Measurements from ENCODE around the gene ZBTB5.
"Not testable (repeated sequence)": the region's sequence is repeated elsewhere in the genome, so short reads cannot be mapped to it uniquely, and the experiment has no call there.

The ZBTB5 gene

DNA sequence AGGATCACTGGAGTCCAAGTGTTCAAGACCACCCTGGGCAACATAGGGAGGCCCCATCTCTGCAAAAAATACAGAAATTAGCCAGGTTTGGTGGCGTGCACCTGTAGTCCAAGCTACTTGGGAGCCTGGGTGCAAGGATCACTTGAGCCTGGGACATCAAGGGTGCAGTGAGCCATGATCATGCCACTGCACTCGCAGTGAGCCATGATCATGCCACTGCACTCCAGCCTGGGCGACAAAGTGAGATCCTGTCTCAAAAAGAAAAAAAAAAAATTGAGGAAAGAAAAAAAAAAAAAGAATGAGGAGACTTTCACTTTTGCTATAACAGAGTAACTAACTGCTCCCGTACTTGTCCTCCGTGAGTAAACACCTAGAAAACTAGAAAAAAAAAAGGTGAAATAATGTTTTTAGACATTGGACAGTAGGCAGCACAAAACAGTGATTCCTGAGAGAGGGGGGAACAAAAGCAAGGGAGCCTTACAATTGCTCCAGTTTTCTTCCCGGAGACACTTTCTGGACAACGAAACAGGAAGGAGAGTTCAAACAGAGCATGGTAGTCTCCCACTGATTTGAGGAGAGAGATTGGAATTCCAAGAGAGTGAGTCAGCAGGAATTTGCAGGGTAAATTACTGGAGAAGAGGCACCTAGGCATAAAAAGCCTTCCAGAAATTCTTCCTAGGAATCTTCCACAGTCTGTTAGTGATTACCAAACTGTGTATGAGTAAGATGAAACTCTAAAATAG is 6.9 kb upstream of the ZBTB5 start:
- Mint-ChIP-seq H3K4me1 (ENCODE audit: low read depth) (peaks cover 13% of the 10 kb centered on the region), H3K9me3 (peaks cover 5% of the 10 kb centered on the region), H3K27me3 (peaks cover 8% of the 10 kb centered on the region), H3K4me3 (peak overlapping the region; percentile 52), H3K36me3 (ENCODE audit: low read depth) (no peaks in the 10 kb centered on the region), H3K27ac (no peak overlapping the region)
- no peak for DNase-seq

DNA sequence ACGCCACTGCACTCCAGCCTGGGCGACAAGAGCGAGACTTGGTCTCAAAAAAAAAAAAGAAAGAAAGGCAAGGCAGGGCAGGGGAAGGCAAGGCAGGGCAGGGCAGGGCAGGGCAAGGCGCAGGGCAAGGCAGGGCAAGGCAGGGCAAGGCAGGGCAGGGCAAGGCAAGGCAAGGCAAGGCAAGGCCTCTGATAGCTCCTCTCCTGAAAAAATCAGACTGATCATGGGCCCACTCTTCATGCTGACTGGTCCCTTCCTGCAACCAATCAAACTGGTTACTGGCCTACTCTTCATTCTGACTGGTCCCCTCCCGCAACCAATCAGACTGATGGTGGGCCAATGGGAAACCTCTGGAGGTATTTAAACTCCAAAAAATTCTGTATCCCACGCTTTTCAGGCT is 3.4 kb upstream of the ZBTB5 start:
- Mint-ChIP-seq H3K27ac (no peak overlapping the region), H3K9me3 (no peaks in the 10 kb centered on the region), H3K36me3 (ENCODE audit: low read depth) (peaks cover 17% of the 10 kb centered on the region), H3K4me1 (ENCODE audit: low read depth) (peaks cover 34% of the 10 kb centered on the region), H3K27me3 (no peaks in the 10 kb centered on the region), H3K4me3 (no peak overlapping the region)
- DNase-seq: no peak

DNA sequence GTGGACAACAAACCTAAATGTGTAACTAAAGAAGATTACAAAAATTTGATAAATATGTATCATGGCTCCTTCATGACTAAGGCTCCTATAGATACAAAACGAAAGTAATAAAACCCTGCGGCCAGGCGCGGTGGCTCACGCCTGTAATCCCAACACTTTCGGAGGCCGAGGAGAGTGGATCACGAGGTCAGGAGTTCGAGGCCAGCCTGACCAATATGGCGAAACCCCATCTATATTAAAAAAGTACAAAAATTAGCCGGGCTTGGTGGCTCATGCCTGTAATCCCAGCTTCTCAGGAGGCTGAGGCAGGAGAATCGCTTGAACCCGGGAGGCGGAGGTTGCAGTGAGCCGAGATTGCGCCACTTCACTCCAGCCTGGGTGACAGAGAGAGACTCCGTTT is 2.3 kb upstream of the ZBTB5 start:
- H3K9me3 Mint-ChIP-seq, DNase-seq, H3K27ac Mint-ChIP-seq, H3K27me3 Mint-ChIP-seq, H3K4me3 Mint-ChIP-seq: not testable (repeated sequence)
- Mint-ChIP-seq H3K36me3 (ENCODE audit: low read depth) (peaks cover 23% of the 10 kb centered on the region), H3K4me1 (ENCODE audit: low read depth) (peaks cover 42% of the 10 kb centered on the region)

DNA sequence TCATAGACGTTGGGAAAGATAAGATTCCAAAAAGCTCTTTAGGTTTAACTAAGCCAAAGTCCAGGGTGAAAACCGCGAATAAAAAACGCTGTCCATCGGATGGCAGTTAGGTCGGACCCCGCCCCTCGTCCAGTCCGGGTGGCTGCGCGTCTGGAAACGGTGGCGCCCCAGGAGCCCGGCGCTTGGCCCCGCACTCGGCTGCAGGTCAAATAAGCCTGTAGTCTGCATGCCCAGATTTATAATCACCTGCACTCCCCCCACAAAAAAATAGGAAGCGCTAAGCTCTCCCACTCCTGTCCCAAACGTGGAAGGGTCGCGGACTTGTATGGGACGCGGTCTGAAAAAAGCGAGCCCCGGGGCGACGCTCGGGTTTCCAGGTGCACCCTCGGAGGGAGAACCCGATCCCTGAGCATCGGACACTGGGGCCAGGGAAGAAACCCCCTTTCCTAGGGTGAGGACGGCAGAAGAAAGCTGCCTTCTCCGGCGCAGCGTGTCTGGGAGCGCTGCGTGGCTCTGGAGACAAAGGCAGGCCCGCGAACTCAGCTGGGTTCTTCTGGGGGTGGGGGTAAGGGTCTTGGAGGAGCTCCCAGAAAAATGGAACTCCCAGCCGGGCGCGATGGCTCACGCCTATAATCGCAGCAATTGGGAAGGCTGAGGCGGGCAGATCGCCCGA is 923 bp upstream of the ZBTB5 start:
- Mint-ChIP-seq H3K27me3 (no peaks in the 10 kb centered on the region), H3K36me3 (ENCODE audit: low read depth) (peaks cover 31% of the 10 kb centered on the region), H3K4me1 (ENCODE audit: low read depth) (peaks cover 38% of the 10 kb centered on the region), H3K27ac (peak overlapping the region; percentile 99), H3K4me3 (peak overlapping the region; percentile 96), H3K9me3 (no peaks in the 10 kb centered on the region)
- DNase-seq: peak; percentile 64

DNA sequence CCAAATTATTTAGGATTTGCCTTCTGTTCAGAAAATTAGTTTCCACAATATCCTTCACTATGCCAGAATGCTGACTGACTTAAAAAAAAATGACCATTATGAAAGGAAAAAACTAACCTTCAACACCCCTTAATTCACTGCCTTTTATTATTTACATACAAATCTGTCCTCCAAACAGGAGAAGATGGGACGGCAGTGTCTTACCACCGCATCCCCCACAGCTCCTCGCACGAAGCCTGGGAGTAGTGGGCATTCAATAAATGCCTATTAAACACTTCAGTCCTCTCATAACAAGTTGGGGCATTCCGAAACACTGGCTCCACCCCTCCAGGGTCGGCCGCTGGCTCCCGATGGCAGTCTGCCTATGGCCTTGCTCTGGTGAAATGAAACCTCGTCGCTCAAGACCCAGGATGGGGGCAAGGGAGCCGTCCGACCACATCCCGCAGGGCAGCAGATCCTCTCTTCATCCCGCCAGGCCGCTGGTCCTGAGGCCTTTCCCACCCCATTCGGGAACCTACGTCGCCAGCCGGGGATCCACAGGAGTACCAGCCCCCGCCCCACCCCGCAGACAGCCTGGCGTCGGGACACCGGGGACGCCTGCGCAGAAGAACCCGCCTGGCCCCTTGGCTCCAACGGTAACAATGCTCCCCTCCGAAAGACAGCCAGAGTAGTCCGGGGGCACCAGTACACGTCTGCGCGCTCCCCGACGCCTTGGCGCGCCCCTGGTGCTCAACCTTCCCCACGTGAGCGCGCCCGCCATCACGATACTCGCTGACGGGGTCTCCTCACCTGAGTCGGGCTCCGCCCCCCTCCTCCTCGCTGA is 613 bp downstream of the ZBTB5 start:
- no peak for DNase-seq
- Mint-ChIP-seq H3K4me3 (peak overlapping the region; percentile 96), H3K27ac (peak overlapping the region; percentile 99), H3K9me3 (no peaks in the 10 kb centered on the region), H3K4me1 (ENCODE audit: low read depth) (peaks cover 41% of the 10 kb centered on the region), H3K36me3 (ENCODE audit: low read depth) (peaks cover 34% of the 10 kb centered on the region), H3K27me3 (no peaks in the 10 kb centered on the region)

DNA sequence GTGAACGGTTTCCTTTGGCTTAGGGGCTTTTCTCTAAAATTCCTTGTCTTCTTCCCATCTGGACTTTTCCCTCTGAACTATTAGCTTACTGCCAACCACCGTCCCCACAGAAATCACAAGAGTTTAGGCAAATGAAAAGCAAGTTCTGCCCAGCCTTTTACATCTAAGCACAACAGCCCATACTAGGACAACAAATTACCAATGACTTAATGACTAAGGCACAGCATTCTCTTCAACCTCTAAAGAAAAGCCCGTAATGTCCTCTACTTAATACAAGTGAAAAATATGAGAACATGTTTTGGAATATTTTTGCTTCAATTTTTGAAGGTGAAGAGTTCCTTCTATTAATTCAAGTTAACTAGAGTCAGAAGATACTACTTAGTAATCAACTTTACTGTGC is 1.2 kb downstream of the ZBTB5 start:
- no peaks in the 10 kb centered on the region for H3K9me3 Mint-ChIP-seq
- H3K27me3 Mint-ChIP-seq: no peaks in the 10 kb centered on the region
- H3K27ac Mint-ChIP-seq: peak overlapping the region; percentile 99
- H3K4me3 Mint-ChIP-seq: peak overlapping the region; percentile 96
- H3K36me3 Mint-ChIP-seq (ENCODE audit: low read depth): peaks cover 36% of the 10 kb centered on the region
- peaks cover 41% of the 10 kb centered on the region for H3K4me1 Mint-ChIP-seq (ENCODE audit: low read depth)
- no peak for DNase-seq

DNA sequence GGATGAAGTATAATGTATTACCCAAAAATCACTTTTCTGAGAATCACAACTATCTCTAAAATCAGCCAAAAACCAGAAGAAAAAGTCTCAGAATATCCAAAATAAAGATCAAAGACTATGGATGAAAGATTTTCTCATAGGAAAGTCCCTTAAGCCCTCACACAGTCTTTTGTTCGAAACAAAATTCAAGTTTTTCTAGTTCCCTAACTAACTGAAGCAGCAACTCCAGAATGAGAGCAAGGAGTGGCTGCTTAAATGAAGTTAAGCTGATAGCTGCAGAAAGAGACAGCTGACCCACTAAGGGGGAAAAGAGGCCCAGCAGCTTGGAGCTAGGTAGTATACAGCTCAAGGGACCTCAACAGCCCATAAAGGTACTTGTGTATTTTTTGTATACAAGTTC is 8.4 kb downstream of the ZBTB5 start:
- H3K4me1 Mint-ChIP-seq (ENCODE audit: low read depth): peaks cover 62% of the 10 kb centered on the region
- H3K4me3 Mint-ChIP-seq: no peak overlapping the region
- H3K36me3 Mint-ChIP-seq (ENCODE audit: low read depth): peaks cover 31% of the 10 kb centered on the region
- DNase-seq: no peak
- H3K9me3 Mint-ChIP-seq: no peaks in the 10 kb centered on the region
- H3K27me3 Mint-ChIP-seq: no peaks in the 10 kb centered on the region
- no peak overlapping the region for H3K27ac Mint-ChIP-seq

DNA sequence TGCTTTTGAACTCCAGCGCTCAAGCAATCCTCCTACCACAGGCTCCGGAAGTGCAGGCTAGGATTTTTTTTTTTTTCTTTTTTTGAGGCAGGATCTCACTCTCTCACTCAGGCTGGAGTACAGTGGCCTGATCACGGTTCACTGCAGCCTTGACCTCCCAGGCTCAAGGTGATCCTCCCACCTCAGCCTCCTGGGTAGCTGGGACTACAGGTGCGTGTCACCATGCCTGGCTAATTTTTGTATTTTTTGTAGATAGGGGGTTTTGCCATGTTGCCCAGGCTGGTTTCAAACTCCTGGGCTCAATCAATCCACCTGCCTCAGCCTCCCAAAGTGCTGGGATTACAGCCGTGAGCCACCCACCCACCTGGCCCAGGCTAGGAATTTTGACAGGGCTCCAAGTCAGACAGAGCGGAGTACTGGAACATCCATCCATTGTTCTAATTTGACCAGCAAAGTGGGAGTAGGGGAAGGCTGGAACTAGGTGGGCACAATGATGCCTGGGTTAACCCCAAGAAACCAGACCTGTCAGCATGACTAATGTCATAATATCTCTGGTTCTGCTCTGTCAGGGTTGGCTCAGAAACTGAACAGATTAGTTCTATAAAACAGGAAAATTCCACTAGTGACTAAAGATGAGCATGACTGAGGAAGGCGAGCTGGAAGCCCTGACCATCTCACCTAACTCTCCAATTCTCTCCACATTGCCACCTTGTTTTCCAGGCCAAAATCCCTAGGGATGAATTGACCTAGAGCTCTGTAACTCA is 9.2 kb downstream of the ZBTB5 start:
- DNase-seq: no peak
- H3K36me3 Mint-ChIP-seq (ENCODE audit: low read depth): peaks cover 32% of the 10 kb centered on the region
- no peaks in the 10 kb centered on the region for H3K9me3 Mint-ChIP-seq
- peak overlapping the region; percentile 68 for H3K27ac Mint-ChIP-seq
- H3K4me1 Mint-ChIP-seq (ENCODE audit: low read depth): peaks cover 63% of the 10 kb centered on the region
- no peaks in the 10 kb centered on the region for H3K27me3 Mint-ChIP-seq
- H3K4me3 Mint-ChIP-seq: no peak overlapping the region

DNA sequence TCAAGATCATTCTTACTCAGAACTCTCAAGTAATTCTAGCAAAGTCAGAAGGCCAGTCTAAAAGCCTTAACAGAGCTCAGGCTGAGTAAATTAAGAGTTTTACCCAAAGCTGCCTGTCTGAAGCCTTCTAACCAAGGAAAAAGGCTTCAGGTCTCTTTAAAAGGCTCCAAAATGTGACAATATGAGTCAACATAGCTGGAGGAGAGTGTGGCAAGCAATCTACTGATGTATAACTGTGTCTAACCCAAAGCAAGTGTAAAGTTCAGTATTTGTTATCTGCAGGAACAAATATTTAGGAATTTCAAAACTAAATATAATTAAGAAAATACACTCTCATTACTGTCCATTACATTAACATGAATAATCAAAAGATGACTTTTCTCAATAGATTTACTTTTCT is 11.0 kb downstream of the ZBTB5 start:
- peaks cover 62% of the 10 kb centered on the region for H3K4me1 Mint-ChIP-seq (ENCODE audit: low read depth)
- no peak overlapping the region for H3K4me3 Mint-ChIP-seq
- no peaks in the 10 kb centered on the region for H3K9me3 Mint-ChIP-seq
- H3K27me3 Mint-ChIP-seq: no peaks in the 10 kb centered on the region
- peak overlapping the region; percentile 34 for H3K27ac Mint-ChIP-seq
- peaks cover 43% of the 10 kb centered on the region for H3K36me3 Mint-ChIP-seq (ENCODE audit: low read depth)
- no peak for DNase-seq

DNA sequence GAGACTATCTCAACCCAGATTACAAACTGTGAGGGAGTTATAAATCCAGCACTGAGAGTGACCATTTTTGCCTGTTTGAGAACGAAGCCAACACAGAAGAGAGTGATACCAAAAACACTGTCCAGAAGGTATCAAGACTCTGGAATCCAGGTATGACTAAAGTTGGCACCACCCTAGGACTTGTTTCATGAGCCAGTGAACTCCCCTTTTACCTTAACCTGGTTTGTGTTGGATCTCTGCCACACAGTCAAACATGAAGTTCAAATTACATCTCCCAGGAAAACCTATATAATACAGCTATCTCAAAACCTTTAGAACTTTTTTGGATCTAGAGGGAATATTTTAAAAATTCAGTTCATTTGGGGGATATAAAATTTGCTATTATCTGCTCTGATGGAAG is 11.4 kb downstream of the ZBTB5 start:
- peaks cover 62% of the 10 kb centered on the region for H3K4me1 Mint-ChIP-seq (ENCODE audit: low read depth)
- H3K27ac Mint-ChIP-seq: peak overlapping the region; percentile 34
- H3K27me3 Mint-ChIP-seq: no peaks in the 10 kb centered on the region
- no peaks in the 10 kb centered on the region for H3K9me3 Mint-ChIP-seq
- peaks cover 43% of the 10 kb centered on the region for H3K36me3 Mint-ChIP-seq (ENCODE audit: low read depth)
- no peak for DNase-seq
- no peak overlapping the region for H3K4me3 Mint-ChIP-seq

DNA sequence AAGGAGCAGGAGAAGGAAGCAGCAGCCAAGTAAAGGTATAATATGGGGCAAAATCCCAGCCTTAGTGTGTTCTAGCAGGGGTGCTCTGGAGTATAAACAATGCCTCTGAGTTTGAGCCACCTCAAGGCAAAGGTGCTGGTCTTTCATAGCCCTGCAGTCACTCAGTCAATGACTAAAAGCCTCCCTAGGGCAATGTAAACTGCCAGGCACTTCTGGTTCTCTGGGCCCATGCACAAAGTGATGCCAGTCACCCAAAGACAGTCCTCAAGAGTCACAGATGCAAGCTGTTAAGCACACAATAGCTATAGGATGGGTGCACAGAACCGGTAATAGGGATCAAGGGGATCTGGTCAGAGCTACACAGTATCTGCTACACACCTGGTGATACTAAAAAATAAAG is 12.6 kb downstream of the ZBTB5 start:
- H3K9me3 Mint-ChIP-seq: no peaks in the 10 kb centered on the region
- H3K27ac Mint-ChIP-seq: no peak overlapping the region
- H3K4me1 Mint-ChIP-seq (ENCODE audit: low read depth): peaks cover 59% of the 10 kb centered on the region
- DNase-seq: no peak
- peaks cover 42% of the 10 kb centered on the region for H3K36me3 Mint-ChIP-seq (ENCODE audit: low read depth)
- H3K4me3 Mint-ChIP-seq: no peak overlapping the region
- no peaks in the 10 kb centered on the region for H3K27me3 Mint-ChIP-seq

DNA sequence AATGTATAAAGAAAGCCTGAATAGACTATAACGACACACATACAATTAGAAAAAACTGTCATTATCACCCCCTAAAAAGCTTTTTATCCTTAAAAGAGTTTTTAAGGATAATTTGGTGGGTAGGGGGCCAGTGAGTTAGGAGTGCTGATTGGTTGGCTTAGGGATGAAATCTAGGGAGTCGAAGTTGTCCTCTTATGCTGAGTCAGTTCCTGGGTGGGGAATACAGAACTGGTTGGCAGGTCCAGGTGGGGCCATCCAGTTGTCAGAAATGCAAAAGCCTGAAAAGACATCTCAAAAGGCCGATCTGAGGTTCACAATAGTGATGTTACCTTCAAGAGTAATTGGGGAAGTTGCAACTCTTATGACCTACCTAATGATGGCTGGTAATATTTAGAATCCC is 13.6 kb downstream of the ZBTB5 start:
- Mint-ChIP-seq H3K27ac (no peak overlapping the region), H3K27me3 (no peaks in the 10 kb centered on the region), H3K4me1 (ENCODE audit: low read depth) (peaks cover 56% of the 10 kb centered on the region), H3K4me3 (no peak overlapping the region), H3K36me3 (ENCODE audit: low read depth) (peaks cover 46% of the 10 kb centered on the region), H3K9me3 (no peaks in the 10 kb centered on the region)
- no peak for DNase-seq

DNA sequence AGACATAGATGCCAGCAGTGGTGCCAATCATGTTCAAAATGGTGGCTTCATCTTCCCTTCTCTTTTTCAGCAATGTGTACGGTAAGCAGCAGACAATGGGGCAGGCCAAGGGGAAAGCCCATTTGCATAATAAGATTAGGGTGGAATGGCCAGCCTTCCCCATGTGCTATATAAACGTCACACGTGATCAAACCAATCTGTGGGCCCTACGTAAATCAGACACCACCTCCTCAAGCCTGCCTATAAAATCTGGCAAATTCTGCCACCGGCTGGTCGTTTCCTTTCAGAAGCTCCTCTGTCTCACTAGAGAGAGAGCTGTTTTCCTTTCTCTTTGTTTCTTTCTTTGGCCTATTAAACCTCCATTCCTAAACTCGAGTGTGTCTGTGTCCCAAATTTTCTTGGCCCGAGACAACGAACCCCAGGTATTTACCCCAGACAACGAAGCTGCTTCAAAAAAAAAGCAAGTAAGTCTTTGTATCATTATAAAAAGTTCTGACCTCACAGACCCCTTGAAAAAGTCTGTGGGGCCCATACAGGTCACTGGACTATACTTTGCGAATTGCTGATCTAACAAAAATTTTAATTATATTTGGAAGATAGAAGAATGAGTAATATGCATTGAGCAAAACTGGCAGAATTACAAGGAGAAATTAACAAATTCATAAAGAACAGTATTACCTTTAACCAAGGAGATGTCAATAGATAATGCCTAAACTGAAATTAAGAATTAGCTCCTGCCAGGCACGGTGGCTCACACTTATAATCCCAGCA is 15.2 kb downstream of the ZBTB5 start:
- Mint-ChIP-seq H3K4me1 (ENCODE audit: low read depth) (peaks cover 45% of the 10 kb centered on the region), H3K4me3 (no peak overlapping the region), H3K27me3 (no peaks in the 10 kb centered on the region), H3K27ac (no peak overlapping the region), H3K9me3 (no peaks in the 10 kb centered on the region), H3K36me3 (ENCODE audit: low read depth) (peaks cover 47% of the 10 kb centered on the region)
- no peak for DNase-seq

DNA sequence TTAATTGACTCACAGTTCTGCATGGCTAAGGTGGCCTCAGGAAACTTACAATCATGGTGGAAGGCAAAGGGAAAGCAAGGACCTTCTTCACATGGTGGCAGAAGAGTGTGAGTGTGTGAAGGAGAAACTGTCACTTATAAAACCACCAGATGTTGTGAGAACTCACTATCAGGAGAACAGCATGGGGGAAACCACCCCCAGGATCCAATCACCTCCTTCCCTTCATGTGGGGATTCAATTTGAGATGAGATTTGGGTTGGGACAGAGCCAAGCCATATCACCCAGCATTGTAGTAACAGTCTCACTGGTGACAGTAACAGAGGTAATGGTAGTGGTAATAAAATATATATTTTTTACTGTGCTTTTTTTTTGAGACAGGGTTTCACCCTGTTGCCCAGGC is 18.1 kb downstream of the ZBTB5 start:
- Mint-ChIP-seq H3K27ac (peak overlapping the region; percentile 45), H3K4me3 (no peak overlapping the region), H3K9me3 (no peaks in the 10 kb centered on the region), H3K27me3 (no peaks in the 10 kb centered on the region), H3K36me3 (ENCODE audit: low read depth) (peaks cover 68% of the 10 kb centered on the region), H3K4me1 (ENCODE audit: low read depth) (peaks cover 21% of the 10 kb centered on the region)
- no peak for DNase-seq
